Endothelial cell of umbilical vein (primary cell): ENCODE measurements around the gene CEP63. TPM values are rescaled to one million over a fixed set of nuclear protein-coding genes. Genes with fewer than 3 reads are reported as not detected.

Source experiments
- BruUV-seq: library from RNA; stranded (reverse); fragments of 400-500 nt; replicated peaks from 2 replicates; lab custom pipeline; 2021; lab: Mats Ljungman, UMichigan
- CTCF ChIA-PET: fragments of 300-600, 350-600 bp; sonication (Branson Sonifier 250); formaldehyde crosslinking; loops from one replicate; lab custom pipeline; 2021; ENCODE audit warnings: antibody characterized with exemption, inconsistent platforms; lab: Charles Lee
- POLR2A ChIA-PET: fragments of 300-600, 350-600 bp; sonication (Branson Sonifier 250); formaldehyde crosslinking; loops from one replicate; lab custom pipeline; 2021; ENCODE audit warnings: antibody characterized with exemption, inconsistent platforms; lab: Charles Lee
- DNase-seq: peaks from one replicate; pipeline ENCODE4 v3.0.0-alpha.2; 2011; ENCODE audit warnings: low read depth, low spot score
- FAIRE-seq: peaks from 2 replicates; lab custom pipeline; 2011; peaks lifted over from hg19 to GRCh38; lab: Jason Lieb, UNC
- H2AFZ ChIP-seq: 2 replicates; pipeline ENCODE4 v1.6.0; 2012; ENCODE audit warnings: low read depth, low read length, control low read depth, inconsistent platforms
- H3K27ac ChIP-seq: 2 replicates; pipeline ENCODE4 v1.5.1; 2011; ENCODE audit warnings: low read depth, mild to moderate bottlenecking, control low read depth, low read length, moderate library complexity; ENCODE audit not compliant: insufficient read depth
- H3K27me3 ChIP-seq, 2 experiments: 2 replicates each; pipeline versions ENCODE4 v1.6.0 to v1.6.1; 2011; ENCODE audit warnings: low read length in 2 of 2, mixed read lengths in 1 of 2; ENCODE audit not compliant: control insufficient read depth in 2 of 2, insufficient read depth in 2 of 2
- H3K36me3 ChIP-seq, 2 experiments: 2 replicates in 1 of 2; 3 replicates in 1 of 2; pipeline ENCODE4 v1.5.1; 2011; ENCODE audit warnings: low read length in 2 of 2, mild to moderate bottlenecking in 1 of 2, moderate library complexity in 1 of 2; ENCODE audit not compliant: control insufficient read depth in 2 of 2, insufficient read depth in 2 of 2; ENCODE audit errors: extremely low read depth in 1 of 2
- H3K4me1 ChIP-seq: 3 replicates; pipeline ENCODE4 v1.5.1; 2011; ENCODE audit warnings: mild to moderate bottlenecking, low read length; ENCODE audit not compliant: control insufficient read depth, insufficient read depth; ENCODE audit errors: extremely low read depth
- H3K4me2 ChIP-seq: 2 replicates; pipeline ENCODE4 v1.6.1; 2011; ENCODE audit warnings: low read length, control low read depth, mixed read lengths; ENCODE audit not compliant: insufficient read depth
- H3K4me3 ChIP-seq, 3 experiments: fragments of 200-600 bp in 1 of 3; sonication (generic), shearing (Covaris generic) in 1 of 3; replicated peaks in 1 of 3; 2 replicates each; pipeline ENCODE4 v1.5.1; 2011 to 2016; ENCODE audit warnings: control low read depth in 3 of 3, low read length in 3 of 3, mild to moderate bottlenecking in 2 of 3, inconsistent platforms in 1 of 3, low read depth in 1 of 3, moderate library complexity in 1 of 3; ENCODE audit not compliant: insufficient read depth in 1 of 3
- H3K79me2 ChIP-seq: 2 replicates; pipeline ENCODE4 v1.6.0; 2012; ENCODE audit warnings: low read length, inconsistent platforms; ENCODE audit not compliant: control insufficient read depth, insufficient read depth
- H3K9ac ChIP-seq: replicated peaks from 2 replicates; pipeline ENCODE3; 2011; ENCODE audit warnings: low read length, control low read depth; ENCODE audit not compliant: insufficient read depth; ENCODE audit errors: extremely low read depth
- H3K9me1 ChIP-seq: replicated peaks from 3 replicates; pipeline ENCODE4 v1.6.0; 2011; ENCODE audit warnings: mild to moderate bottlenecking, low read length; ENCODE audit not compliant: control insufficient read depth, insufficient read depth; ENCODE audit errors: extremely low read depth
- H3K9me3 ChIP-seq: replicated peaks from 2 replicates; pipeline ENCODE4 v1.5.1; 2012; ENCODE audit warnings: low read length, inconsistent platforms; ENCODE audit not compliant: control insufficient read depth, insufficient read depth
- H4K20me1 ChIP-seq: replicated peaks from 2 replicates; pipeline ENCODE3; 2011; ENCODE audit warnings: mild to moderate bottlenecking, low read length; ENCODE audit not compliant: control insufficient read depth, insufficient read depth; ENCODE audit errors: extremely low read depth
- EZH2 ChIP-seq: IDR thresholded peaks from 2 replicates; pipeline ENCODE4 v1.6.1; 2012; ENCODE audit warnings: borderline replicate concordance, low read depth, mild to moderate bottlenecking, moderate library complexity, low read length, inconsistent platforms; ENCODE audit not compliant: severe bottlenecking
- GATA2 ChIP-seq: IDR thresholded peaks from 2 replicates; pipeline ENCODE4 v1.7.0; 2011; ENCODE audit warnings: low read depth, mild to moderate bottlenecking, moderate library complexity, mixed read lengths, low read length; ENCODE audit not compliant: insufficient read length, insufficient read depth
- MYC ChIP-seq: IDR thresholded peaks from one replicate; pipeline ENCODE4 v1.6.1; 2011; ENCODE audit warnings: mild to moderate bottlenecking, low read depth, low read length
- POLR2A ChIP-seq: IDR thresholded peaks from 2 replicates; pipeline ENCODE4 v1.6.1; 2012; ENCODE audit warnings: low read depth, mild to moderate bottlenecking, control low read depth, low read length
- POLR2AphosphoS5 ChIP-seq: IDR thresholded peaks from 2 replicates; pipeline ENCODE4 v1.6.1; 2012; ENCODE audit warnings: low read depth, mild to moderate bottlenecking, control low read depth, low read length, moderate library complexity; ENCODE audit not compliant: insufficient read depth
- dilution Hi-C: fragments of 300-500 bp; cut with MboI; formaldehyde crosslinking; loops from one replicate; pipeline ENCODE4 v1.15.0; 2019; ENCODE audit warnings: low sequenced_read_pairs; ENCODE audit not compliant: extremely low pct_ligation_motif_present
- intact Hi-C: fragments of 100-400 bp; cut with micrococcal nuclease; formaldehyde crosslinking; loops from one replicate; pipeline ENCODE4 v1.10.0; 2022
- polyA plus RNA-seq, 4 experiments: library from polyadenylated mRNA; depleted of rRNA in 3 of 4; stranded (reverse) in 3 of 4; unstranded in 1 of 4; fragments of >200 nt; gene quantifications; 2 replicates each; pipeline versions ENCODE4 v1.2.1 to v1.2.3, GENCODE V29; 2011 to 2012; ENCODE audit warnings: missing spikeins in 1 of 4
- total RNA-seq: library from RNA; stranded (reverse); gene quantifications from 2 replicates; pipeline ENCODE4 v1.2.3, GENCODE V29; 2021
- TF ChIP-seq, protein P1 (sequence below): IDR thresholded peaks from 2 replicates; pipeline ENCODE4 v1.6.1; 2011; ENCODE audit not compliant: insufficient read depth, insufficient read length

The CEP63 gene
- total and polyA plus RNA-seq, 2 donors (not counting 3 experiments of a cell fraction or from before 2014, with no cell fraction given) = 5.7 to 29.4 TPM

DNA sequence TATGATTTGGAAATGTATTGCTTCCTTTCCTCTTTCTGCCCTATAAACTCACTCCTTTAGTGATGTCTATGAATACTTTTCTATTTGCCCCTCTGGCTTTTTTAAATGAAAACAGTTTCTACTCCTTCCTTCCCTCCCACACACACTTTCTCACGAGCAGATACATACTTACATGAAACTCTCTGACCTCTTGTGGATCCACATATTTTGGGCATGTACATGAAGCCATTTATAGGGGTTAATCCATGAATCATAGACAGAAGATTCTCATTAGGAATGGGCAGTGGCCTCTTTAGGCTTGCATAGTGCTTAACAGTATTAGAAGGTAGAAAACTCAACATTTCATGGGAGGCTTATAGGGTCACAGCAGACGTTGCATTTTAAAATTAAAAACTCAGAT, 24.9 kb upstream of the CEP63 start:
- no peak for FAIRE-seq
- Histone ChIP-seq H3K9ac (no peak overlapping the region), H3K9me1 (no peaks in the 10 kb centered on the region), H3K27ac (no peak overlapping the region), H3K36me3 (no peaks in the 10 kb centered on the region), H3K4me2 (no peak overlapping the region), H3K4me3 (no peak overlapping the region), H2AFZ (no peak overlapping the region), H4K20me1 (no peaks in the 10 kb centered on the region), H3K9me3 (no peaks in the 10 kb centered on the region), H3K4me1 (peaks cover 9% of the 10 kb centered on the region), H3K27me3 (peaks cover 0 to 10% of the 10 kb centered on the region in 2 experiments), H3K79me2 (no peaks in the 10 kb centered on the region)
- no peak for DNase-seq
- ChIA-PET POLR2A (no interaction called here), CTCF (no interaction called here)
- intact Hi-C loops = no loop called here
- dilution Hi-C loops = no loop called here
- TF ChIP-seq EZH2 = no peak
- TF ChIP-seq POLR2AphosphoS5 = no peak
- no peak for TF ChIP-seq GATA2
- TF ChIP-seq, protein P1, sequence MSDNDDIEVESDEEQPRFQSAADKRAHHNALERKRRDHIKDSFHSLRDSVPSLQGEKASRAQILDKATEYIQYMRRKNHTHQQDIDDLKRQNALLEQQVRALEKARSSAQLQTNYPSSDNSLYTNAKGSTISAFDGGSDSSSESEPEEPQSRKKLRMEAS = no peak
- BruUV-seq = no TSS peak

GRCh38 chr3:134462331-134462941, 23.4 kb upstream of the CEP63 start:
- H3K27ac ChIP-seq = no peak overlapping the region
- peak overlapping the region; percentile 61 for H3K4me2 ChIP-seq
- peaks cover 0 to 4% of the 10 kb centered on the region in 2 experiments for H3K27me3 ChIP-seq
- peak overlapping the region; percentile 90 for H2AFZ ChIP-seq
- H4K20me1 ChIP-seq = no peaks in the 10 kb centered on the region
- no peak overlapping the region for H3K9ac ChIP-seq
- intact Hi-C loops (no loop called here), dilution Hi-C loops (no loop called here)
- DNase-seq (peak; percentile 33), FAIRE-seq (no peak)
- no peaks in the 10 kb centered on the region for H3K36me3 ChIP-seq
- H3K9me3 ChIP-seq = no peaks in the 10 kb centered on the region
- CTCF ChIA-PET = interaction anchor here (1.0 kb wide), 1 partner anchor 30 kb away, joined by 3 read pairs; no protein-coding TSS in a partner anchor
- H3K4me1 ChIP-seq = peaks cover 9% of the 10 kb centered on the region
- POLR2A ChIA-PET = no interaction called here
- H3K4me3 ChIP-seq = no peak overlapping the region
- H3K79me2 ChIP-seq = no peaks in the 10 kb centered on the region
- BruUV-seq = no TSS peak
- TF ChIP-seq POLR2A (no peak), GATA2 (no peak), MYC (no peak), EZH2 (no peak)
- H3K9me1 ChIP-seq = no peaks in the 10 kb centered on the region
